PC-3 (cell line): ENCODE measurements around the gene MPV17L. TPM values are rescaled to one million over a fixed set of nuclear protein-coding genes. Genes with fewer than 3 reads are reported as not detected.

Experiments used
- ATAC-seq: fragments of 200-7000 bp; cut with Tn5 transposase; 2 replicates; pipeline ENCODE4 v1.9.1; 2020; ENCODE audit warnings: mild to moderate bottlenecking, moderate library complexity
- BruUV-seq: library from RNA; stranded (reverse); fragments of 400-500 nt; replicated peaks from 2 replicates; lab custom pipeline; 2021; lab: Mats Ljungman, UMichigan
- CTCF ChIA-PET: fragments of 300-600 bp; sonication (Branson Sonifier 250); formaldehyde crosslinking; loops from one replicate; lab custom pipeline; 2022; ENCODE audit warnings: antibody characterized with exemption; lab: Charles Lee
- POLR2A ChIA-PET: fragments of 300-600 bp; sonication (Branson Sonifier 250); formaldehyde crosslinking; loops from one replicate; lab custom pipeline; 2022; ENCODE audit warnings: antibody characterized with exemption; ENCODE audit not compliant: unreplicated experiment; lab: Charles Lee
- DNase-seq: peaks from one replicate; pipeline ENCODE4 v3.0.0-alpha.2; 2015
- H2AFZ ChIP-seq: fragments of 300-600 bp; sonication (generic); 2 replicates; pipeline ENCODE4 v1.6.0; 2016; ENCODE audit warnings: antibody characterized with exemption, low read length
- H3F3A ChIP-seq: fragments of 300-600 bp; sonication (generic); one replicate; pipeline ENCODE4 v1.6.0; 2017; ENCODE audit warnings: antibody characterized with exemption, low read length, control low read depth, mild to moderate bottlenecking; ENCODE audit not compliant: unreplicated experiment
- H3K27ac ChIP-seq: fragments of 300-600 bp; sonication (generic); 2 replicates; pipeline ENCODE4 v1.5.1; 2016; ENCODE audit warnings: mild to moderate bottlenecking, low read length
- H3K27me3 ChIP-seq: fragments of 300-600 bp; sonication (generic); 2 replicates; pipeline ENCODE4 v1.6.1; 2016; ENCODE audit warnings: low read length, mixed read lengths
- H3K36me3 ChIP-seq: fragments of 300-600 bp; sonication (generic); 2 replicates; pipeline ENCODE4 v1.6.1; 2016; ENCODE audit warnings: low read depth, mixed run types, low read length, mixed read lengths
- H3K4me1 ChIP-seq: fragments of 300-600 bp; sonication (generic); 2 replicates; pipeline ENCODE4 v1.5.1; 2016; ENCODE audit warnings: low read length; ENCODE audit not compliant: insufficient read depth
- H3K4me2 ChIP-seq: fragments of 300-600 bp; sonication (generic); 2 replicates; pipeline ENCODE4 v1.6.0; 2016; ENCODE audit warnings: low read length
- H3K4me3 ChIP-seq: fragments of 300-600 bp; sonication (generic); 2 replicates; pipeline ENCODE4 v1.5.1; 2016; ENCODE audit warnings: mild to moderate bottlenecking, low read length, mixed read lengths
- H3K79me2 ChIP-seq: fragments of 300-600 bp; sonication (generic); 2 replicates; pipeline ENCODE4 v1.6.1; 2017; ENCODE audit warnings: low read length, mixed read lengths
- H3K9ac ChIP-seq: fragments of 300-600 bp; sonication (generic); 2 replicates; pipeline ENCODE4 v1.6.0; 2016; ENCODE audit warnings: mild to moderate bottlenecking, low read length
- H3K9me2 ChIP-seq: fragments of 300-600 bp; sonication (generic); replicated peaks from 2 replicates; pipeline ENCODE4 v1.6.1; 2016; ENCODE audit warnings: mixed run types, low read length, mixed read lengths
- H3K9me3 ChIP-seq: fragments of 300-600 bp; sonication (generic); 2 replicates; pipeline ENCODE4 v1.6.1; 2016; ENCODE audit warnings: low read length, mixed read lengths
- H4K20me1 ChIP-seq: fragments of 300-600 bp; sonication (generic); 2 replicates; pipeline ENCODE4 v1.6.1; 2016; ENCODE audit warnings: low read length, mixed read lengths
- EZH2 ChIP-seq: fragments of 300-600 bp; sonication (generic); IDR thresholded peaks from one replicate; pipeline ENCODE4 v1.6.1; 2017; ENCODE audit warnings: antibody characterized with exemption, mild to moderate bottlenecking, low read length; ENCODE audit not compliant: unreplicated experiment
- EZH2phosphoT487 ChIP-seq: fragments of 300-600 bp; sonication (generic); IDR thresholded peaks from 2 replicates; pipeline ENCODE4 v1.6.1; 2018; ENCODE audit warnings: mild to moderate bottlenecking, antibody characterized with exemption, low read length, borderline replicate concordance
- intact Hi-C: fragments of 100-400 bp; cut with micrococcal nuclease; formaldehyde crosslinking; loops from 2 replicates; pipeline ENCODE4 v1.9.0; 2023
- total RNA-seq: library from RNA; depleted of rRNA; stranded (reverse); fragments of >200 nt; gene quantifications from 2 replicates; pipeline ENCODE4 v1.2.3, GENCODE V29; 2014
- TF ChIP-seq, protein P1 (sequence below): fragments of 300-600 bp; sonication (generic); conservative IDR thresholded peaks from 2 replicates; pipeline ENCODE4 v1.5.1; 2017; ENCODE audit warnings: antibody characterized with exemption, low read depth, mild to moderate bottlenecking, low read length

The MPV17L gene
- total RNA-seq, 1 experiment from 2014 or later = 6.0 TPM

- DNase-seq (no peak), ATAC-seq (no peak)
- no peak overlapping the region for H3K27ac ChIP-seq
- no peaks in the 10 kb centered on the region for H4K20me1 ChIP-seq
- BruUV-seq = no TSS peak
- H3K4me1 ChIP-seq = peaks cover 9% of the 10 kb centered on the region
- no peaks in the 10 kb centered on the region for H3K36me3 ChIP-seq
- no peaks in the 10 kb centered on the region for H3F3A ChIP-seq
- intact Hi-C loops = no loop called here
- CTCF ChIA-PET = no interaction called here
- H3K27me3 ChIP-seq = no peaks in the 10 kb centered on the region
- POLR2A ChIA-PET = no interaction called here
- no peak overlapping the region for H3K4me2 ChIP-seq
- no peaks in the 10 kb centered on the region for H3K79me2 ChIP-seq
- H3K9ac ChIP-seq = no peak overlapping the region
- H3K9me3 ChIP-seq = no peaks in the 10 kb centered on the region
- no peak overlapping the region for H2AFZ ChIP-seq
- TF ChIP-seq, protein P1, sequence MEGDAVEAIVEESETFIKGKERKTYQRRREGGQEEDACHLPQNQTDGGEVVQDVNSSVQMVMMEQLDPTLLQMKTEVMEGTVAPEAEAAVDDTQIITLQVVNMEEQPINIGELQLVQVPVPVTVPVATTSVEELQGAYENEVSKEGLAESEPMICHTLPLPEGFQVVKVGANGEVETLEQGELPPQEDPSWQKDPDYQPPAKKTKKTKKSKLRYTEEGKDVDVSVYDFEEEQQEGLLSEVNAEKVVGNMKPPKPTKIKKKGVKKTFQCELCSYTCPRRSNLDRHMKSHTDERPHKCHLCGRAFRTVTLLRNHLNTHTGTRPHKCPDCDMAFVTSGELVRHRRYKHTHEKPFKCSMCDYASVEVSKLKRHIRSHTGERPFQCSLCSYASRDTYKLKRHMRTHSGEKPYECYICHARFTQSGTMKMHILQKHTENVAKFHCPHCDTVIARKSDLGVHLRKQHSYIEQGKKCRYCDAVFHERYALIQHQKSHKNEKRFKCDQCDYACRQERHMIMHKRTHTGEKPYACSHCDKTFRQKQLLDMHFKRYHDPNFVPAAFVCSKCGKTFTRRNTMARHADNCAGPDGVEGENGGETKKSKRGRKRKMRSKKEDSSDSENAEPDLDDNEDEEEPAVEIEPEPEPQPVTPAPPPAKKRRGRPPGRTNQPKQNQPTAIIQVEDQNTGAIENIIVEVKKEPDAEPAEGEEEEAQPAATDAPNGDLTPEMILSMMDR = no peak
- TF ChIP-seq EZH2 (no peak), EZH2phosphoT487 (no peak)
- H3K4me3 ChIP-seq = no peak overlapping the region
- H3K9me2 ChIP-seq = no peaks in the 10 kb centered on the region
These were observed 51.3 kb downstream of the MPV17L start for GRCh38 chr16:15446901-15447300.

DNA sequence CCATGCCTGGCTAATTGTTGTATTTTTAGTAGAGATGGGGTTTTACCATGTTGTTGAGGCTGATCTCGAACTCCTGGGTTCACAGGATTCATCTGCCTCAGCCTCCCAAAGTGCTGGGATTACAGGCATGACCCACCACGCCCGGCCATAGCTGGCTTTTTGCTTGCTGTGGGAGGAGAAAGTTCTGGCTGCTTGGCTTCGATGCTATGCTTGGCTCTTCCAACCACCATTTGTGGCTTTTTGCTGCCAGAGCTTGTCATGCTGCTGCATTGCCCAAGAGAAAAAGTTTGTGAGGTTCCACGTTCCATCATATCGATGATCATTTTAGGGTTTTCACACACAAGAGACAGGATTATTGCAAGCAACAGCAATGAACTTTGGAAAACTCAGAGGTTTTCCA lies 55.1 kb downstream of the MPV17L start:
- Histone ChIP-seq H3K9me3 (no peaks in the 10 kb centered on the region), H3K9me2 (no peaks in the 10 kb centered on the region), H3K4me1 (no peaks in the 10 kb centered on the region), H3K79me2 (no peaks in the 10 kb centered on the region), H4K20me1 (no peaks in the 10 kb centered on the region), H3K27ac (no peak overlapping the region), H3K36me3 (no peaks in the 10 kb centered on the region), H3K9ac (no peak overlapping the region), H2AFZ (no peak overlapping the region), H3K27me3 (no peaks in the 10 kb centered on the region), H3F3A (no peaks in the 10 kb centered on the region), H3K4me3 (no peak overlapping the region), H3K4me2 (no peak overlapping the region)
- no peak for DNase-seq
- ChIA-PET POLR2A (no interaction called here), CTCF (no interaction called here)
- TF ChIP-seq EZH2phosphoT487 = no peak
- no TSS peak for BruUV-seq
- no peak for ATAC-seq
- intact Hi-C loops = no loop called here

GRCh38 chr16:15451098-15451731 lies 55.7 kb downstream of the MPV17L start:
- POLR2A ChIA-PET = no interaction called here
- CTCF ChIA-PET = interaction anchor here (0.6 kb wide), 1 partner anchor 51 kb away, joined by 9 read pairs; no protein-coding TSS in a partner anchor
- no peak overlapping the region for H3K27ac ChIP-seq
- DNase-seq = no peak
- no peaks in the 10 kb centered on the region for H3K9me2 ChIP-seq
- no peaks in the 10 kb centered on the region for H3F3A ChIP-seq
- no peaks in the 10 kb centered on the region for H3K27me3 ChIP-seq
- H4K20me1 ChIP-seq = no peaks in the 10 kb centered on the region
- no peaks in the 10 kb centered on the region for H3K9me3 ChIP-seq
- H3K4me1 ChIP-seq = no peaks in the 10 kb centered on the region
- no peaks in the 10 kb centered on the region for H3K36me3 ChIP-seq
- BruUV-seq = no TSS peak
- H3K9ac ChIP-seq = no peak overlapping the region
- no peak overlapping the region for H3K4me2 ChIP-seq
- no peaks in the 10 kb centered on the region for H3K79me2 ChIP-seq
- intact Hi-C loops = no loop called here
- no peak overlapping the region for H2AFZ ChIP-seq
- H3K4me3 ChIP-seq = no peak overlapping the region
- ATAC-seq = no peak
- TF ChIP-seq EZH2 (no peak), EZH2phosphoT487 (no peak)
- TF ChIP-seq, protein P1 = no peak
